H1 (cell line): ENCODE results near the gene RNF168. TPM values are rescaled to one million over a fixed set of nuclear protein-coding genes. Genes with fewer than 3 reads are reported as not detected.

ENCODE experiments used
- EP300 ChIP-seq, 2 experiments: IDR thresholded peaks; 1 replicate in 1 of 2; 2 replicates in 1 of 2; pipeline ENCODE4 v1.6.1; 2011 to 2012; ENCODE audit warnings: low read depth in 2 of 2, low read length in 2 of 2, mild to moderate bottlenecking in 2 of 2, borderline replicate concordance in 1 of 2, inconsistent platforms in 1 of 2, moderate library complexity in 1 of 2
- HDAC2 ChIP-seq, 2 experiments: fragments of 300-600 bp in 1 of 2; sonication (generic) in 1 of 2; IDR thresholded peaks; 2 replicates each; pipeline ENCODE4 v1.6.1; 2011 to 2012; ENCODE audit warnings: low read depth in 2 of 2, low read length in 2 of 2, mild to moderate bottlenecking in 2 of 2, moderate library complexity in 2 of 2, borderline replicate concordance in 1 of 2, inconsistent platforms in 1 of 2
- HDAC6 ChIP-seq: IDR thresholded peaks from one replicate; pipeline ENCODE4 v1.7.1; 2012; ENCODE audit warnings: low read depth, mild to moderate bottlenecking, inconsistent platforms, low read length, moderate library complexity
- KDM4A ChIP-seq: IDR thresholded peaks from one replicate; pipeline ENCODE4 v1.7.1; 2012; ENCODE audit warnings: low read depth, mild to moderate bottlenecking, moderate library complexity, low read length, inconsistent platforms; ENCODE audit not compliant: severe bottlenecking
- SIX5 ChIP-seq: IDR thresholded peaks from 2 replicates; pipeline ENCODE4 v1.6.1; 2011; ENCODE audit warnings: mild to moderate bottlenecking, low read depth, low read length
- ZNF274 ChIP-seq: IDR thresholded peaks from 2 replicates; pipeline ENCODE4 v1.7.0; 2012; ENCODE audit warnings: low read length, borderline replicate concordance; ENCODE audit errors: extremely low read depth
- polyA plus RNA-seq, 7 experiments: library from polyadenylated mRNA; depleted of rRNA in 3 of 7; stranded (reverse) in 5 of 7; unstranded in 2 of 7; fragments of >200 nt in 5 of 7; fragments of 200-250 nt in 2 of 7; gene quantifications; 1 replicate in 5 of 7; 2 replicates in 1 of 7; 4 replicates in 1 of 7; pipeline versions ENCODE4 v1.2.1 to v1.2.3, GENCODE V29; 2011 to 2013; ENCODE audit warnings: missing spikeins in 2 of 7, mixed read lengths in 2 of 7
- total RNA-seq: library from RNA; stranded (reverse); fragmentation: NEBNext Ultra II Directional; extraction: Animal tissue kit (Norgen Biotek cat#: 25700); gene quantifications from 2 replicates; pipeline ENCODE4 v1.2.1, GENCODE V29; 2021

Gene RNF168
- total and polyA plus RNA-seq, 2 of the 8 experiments (the other 6 are each of a cell fraction or from before 2014, with no cell fraction given) = 6.3 to 63.5 TPM

- no peak for TF ChIP-seq SIX5
- TF ChIP-seq HDAC2 (IDR thresholded peaks at IDR 0.05; ENCODE audit: borderline replicate concordance in 1 of 2, low read depth in 2 of 2, low read length in 2 of 2) = no peak
- no peak for TF ChIP-seq EP300 (IDR thresholded peaks at IDR 0.05; ENCODE audit: borderline replicate concordance in 1 of 2, low read depth in 2 of 2, low read length in 2 of 2)
- TF ChIP-seq HDAC6 = no peak
- TF ChIP-seq KDM4A = no peak
- no peak for TF ChIP-seq ZNF274
These were observed 38.3 kb upstream of the RNF168 start (continued) for GRCh38 chr3:196541684-196542445.
